LNCAP (cell line): ENCODE data around the gene DNAAF8.

Experiments
- CTCF ChIP-seq: fragments of 450-650 bp; IDR thresholded peaks from 2 replicates; pipeline ENCODE4 v1.5.1; 2017; ENCODE audit warnings: mild to moderate bottlenecking

DNAAF8 gene

GRCh38 chr16:4754865-4755264, 20.5 kb downstream of the DNAAF8 start:
- no peak for TF ChIP-seq CTCF

- TF ChIP-seq CTCF: no peak
These were observed 21.4 kb downstream of the DNAAF8 start for GRCh38 chr16:4755687-4756086.

- TF ChIP-seq CTCF: no peak
These were observed 26.0 kb downstream of the DNAAF8 start for GRCh38 chr16:4760221-4760910.

GRCh38 chr16:4762205-4762604, 27.9 kb downstream of the DNAAF8 start:
- no peak for TF ChIP-seq CTCF

- TF ChIP-seq CTCF: no peak
These were observed 29.5 kb downstream of the DNAAF8 start for GRCh38 chr16:4763791-4764190.

- no peak for TF ChIP-seq CTCF
These were observed 31.5 kb downstream of the DNAAF8 start for GRCh38 chr16:4765511-4766474.

- TF ChIP-seq CTCF: no peak
These were observed 32.7 kb downstream of the DNAAF8 start, which contains the start of gene ZNF500 for GRCh38 chr16:4766875-4767628. Gene ZNF500 (minus strand): TSS chr16:4767162. CDS start chr16:4765978, 1,184 bp downstream.
